Neural cell (in vitro differentiated cells): ENCODE data around the gene FGFR1OP2. TPM values are rescaled to one million over a fixed set of nuclear protein-coding genes. Genes with fewer than 3 reads are reported as not detected.

Experiments
- H2AFZ ChIP-seq: fragments of 200-600, 300-800 bp; sonication (generic), shearing (Covaris generic); 2 replicates; pipeline ENCODE4 v1.6.0; 2014; ENCODE audit warnings: low read depth, mild to moderate bottlenecking, antibody characterized with exemption, low read length, moderate library complexity
- H3F3A ChIP-seq: fragments of 200-600 bp; shearing (Covaris generic); 2 replicates; pipeline ENCODE4 v1.6.1; 2016; ENCODE audit warnings: mild to moderate bottlenecking, moderate library complexity, mixed read lengths, antibody characterized with exemption, low read length; ENCODE audit not compliant: insufficient read depth, poor library complexity, severe bottlenecking
- H3K27ac ChIP-seq: fragments of 200-600, 300-800 bp; sonication (generic), shearing (Covaris generic); 2 replicates; pipeline ENCODE4 v1.5.1; 2014; ENCODE audit warnings: mild to moderate bottlenecking, low read length, moderate library complexity
- H3K27me3 ChIP-seq: fragments of 300-800, 200-600 bp; sonication (generic), shearing (Covaris generic); 2 replicates; pipeline ENCODE4 v1.6.0; 2014; ENCODE audit warnings: mild to moderate bottlenecking, low read depth, low read length, moderate library complexity; ENCODE audit not compliant: insufficient read depth
- H3K36me3 ChIP-seq: fragments of 300-800, 200-600 bp; sonication (generic), shearing (Covaris generic); 2 replicates; pipeline ENCODE4 v1.5.1; 2014; ENCODE audit warnings: mild to moderate bottlenecking, antibody characterized with exemption, low read length, moderate library complexity; ENCODE audit not compliant: insufficient read depth
- H3K4me2 ChIP-seq: fragments of 300-800, 200-600 bp; sonication (generic), shearing (Covaris generic); 2 replicates; pipeline ENCODE4 v1.6.0; 2014; ENCODE audit warnings: mild to moderate bottlenecking, low read length
- H3K4me3 ChIP-seq: fragments of 300-800, 200-600 bp; sonication (generic), shearing (Covaris generic); 2 replicates; pipeline ENCODE4 v1.5.1; 2014; ENCODE audit warnings: mild to moderate bottlenecking, low read length, moderate library complexity
- H3K79me2 ChIP-seq: fragments of 200-600 bp; shearing (Covaris generic); replicated peaks from 2 replicates; pipeline ENCODE4 v1.6.0; 2014; ENCODE audit warnings: mild to moderate bottlenecking, low read length, moderate library complexity; ENCODE audit not compliant: insufficient read depth
- H3K9ac ChIP-seq: fragments of 300-800, 200-600 bp; sonication (generic), shearing (Covaris generic); 2 replicates; pipeline ENCODE4 v1.6.1; 2016; ENCODE audit warnings: mild to moderate bottlenecking, low read length, mixed read lengths
- H3K9me2 ChIP-seq: fragments of 200-600 bp; shearing (Covaris generic); 2 replicates; pipeline ENCODE4 v1.6.1; 2016; ENCODE audit warnings: mild to moderate bottlenecking, low read length, mixed read lengths; ENCODE audit not compliant: insufficient read depth
- H3K9me3 ChIP-seq: fragments of 200-600, 300-800 bp; sonication (generic), shearing (Covaris generic); 2 replicates; pipeline ENCODE4 v1.6.1; 2016; ENCODE audit warnings: mild to moderate bottlenecking, mixed run types, low read length, moderate library complexity, mixed read lengths
- H4K20me1 ChIP-seq: fragments of 200-600 bp; shearing (Covaris generic); 2 replicates; pipeline ENCODE4 v1.6.1; 2016; ENCODE audit warnings: mild to moderate bottlenecking, mixed run types; ENCODE audit not compliant: insufficient read depth
- CTCF ChIP-seq: fragments of 450-650 bp; IDR thresholded peaks from 2 replicates; pipeline ENCODE4 v1.5.1; 2014; ENCODE audit warnings: antibody characterized with exemption, mild to moderate bottlenecking, moderate library complexity; ENCODE audit not compliant: poor library complexity, severe bottlenecking
- EP300 ChIP-seq: fragments of 450-650 bp; conservative IDR thresholded peaks from 2 replicates; pipeline ENCODE4 v1.6.1; 2014; ENCODE audit warnings: antibody characterized with exemption, mild to moderate bottlenecking, moderate library complexity; ENCODE audit not compliant: poor library complexity, severe bottlenecking
- EZH2 ChIP-seq: fragments of 200-600, 300-800 bp; shearing (Covaris generic), sonication (generic); IDR thresholded peaks from 2 replicates; pipeline ENCODE4 v1.6.1; 2014; ENCODE audit warnings: antibody characterized with exemption, low read length, borderline replicate concordance, mild to moderate bottlenecking; ENCODE audit not compliant: insufficient read depth, poor library complexity, severe bottlenecking
- MXI1 ChIP-seq: fragments of 450-650 bp; conservative IDR thresholded peaks from 2 replicates; pipeline ENCODE4 v1.6.1; 2014; ENCODE audit warnings: antibody characterized with exemption, mild to moderate bottlenecking; ENCODE audit not compliant: poor library complexity, severe bottlenecking
- POLR2AphosphoS5 ChIP-seq: IDR thresholded peaks from 2 replicates; pipeline ENCODE4 v1.6.1; 2012
- RAD21 ChIP-seq: fragments of 450-650 bp; conservative IDR thresholded peaks from 2 replicates; pipeline ENCODE4 v1.6.1; 2014; ENCODE audit warnings: antibody characterized with exemption, mild to moderate bottlenecking, moderate library complexity
- REST ChIP-seq: IDR thresholded peaks from 2 replicates; pipeline ENCODE4 v1.6.1; 2012; ENCODE audit warnings: borderline replicate concordance
- TAF1 ChIP-seq: IDR thresholded peaks from 2 replicates; pipeline ENCODE4 v1.6.1; 2012; ENCODE audit warnings: low read depth
- polyA plus RNA-seq: library from polyadenylated mRNA; depleted of rRNA; stranded (reverse); fragments of >200 nt; gene quantifications from 2 replicates; pipeline ENCODE4 v1.2.3, GENCODE V29; 2014

The FGFR1OP2 gene
- polyA plus RNA-seq, 1 donor from 2014 or later: 79.4 TPM

GRCh38 chr12:26940516-26941214 is 2.4 kb downstream of the FGFR1OP2 start:
- TF ChIP-seq CTCF: no peak
- TF ChIP-seq REST: no peak
- TF ChIP-seq POLR2AphosphoS5: no peak
- no peak for TF ChIP-seq RAD21
- no peak for TF ChIP-seq MXI1
- TF ChIP-seq EP300: no peak
- no peaks in the 10 kb centered on the region for H3K9me3 ChIP-seq
- H3K27ac ChIP-seq: no peak overlapping the region
- H3K9ac ChIP-seq: no peak overlapping the region
- peak overlapping the region; percentile 41 for H3K4me2 ChIP-seq
- no peaks in the 10 kb centered on the region for H3K9me2 ChIP-seq
- H3F3A ChIP-seq: peaks cover 5% of the 10 kb centered on the region
- peak overlapping the region; percentile 84 for H3K4me3 ChIP-seq
- H3K27me3 ChIP-seq: no peaks in the 10 kb centered on the region
- no peaks in the 10 kb centered on the region for H3K36me3 ChIP-seq
- no peak overlapping the region for H2AFZ ChIP-seq
- no peaks in the 10 kb centered on the region for H4K20me1 ChIP-seq
- H3K79me2 ChIP-seq: peaks cover 82% of the 10 kb centered on the region

- Histone ChIP-seq H3F3A (peaks cover 5% of the 10 kb centered on the region), H3K9ac (no peak overlapping the region), H3K27me3 (no peaks in the 10 kb centered on the region), H4K20me1 (no peaks in the 10 kb centered on the region), H2AFZ (no peak overlapping the region), H3K27ac (no peak overlapping the region), H3K9me3 (no peaks in the 10 kb centered on the region), H3K79me2 (peaks cover 82% of the 10 kb centered on the region), H3K9me2 (no peaks in the 10 kb centered on the region), H3K4me3 (peak overlapping the region; percentile 84), H3K4me2 (no peak overlapping the region), H3K36me3 (no peaks in the 10 kb centered on the region)
- TF ChIP-seq EZH2 (no peak), EP300 (no peak), MXI1 (no peak), TAF1 (no peak), CTCF (no peak)
These were observed 2.9 kb downstream of the FGFR1OP2 start for GRCh38 chr12:26941215-26941594.
